ENCODE data around the gene HNF4A. TPM values are rescaled to one million over a fixed set of nuclear protein-coding genes. Genes with fewer than 3 reads are reported as not detected.

The HNF4A gene
- total RNA-seq, 2 donors from 2014 or later = not detected

DNA sequence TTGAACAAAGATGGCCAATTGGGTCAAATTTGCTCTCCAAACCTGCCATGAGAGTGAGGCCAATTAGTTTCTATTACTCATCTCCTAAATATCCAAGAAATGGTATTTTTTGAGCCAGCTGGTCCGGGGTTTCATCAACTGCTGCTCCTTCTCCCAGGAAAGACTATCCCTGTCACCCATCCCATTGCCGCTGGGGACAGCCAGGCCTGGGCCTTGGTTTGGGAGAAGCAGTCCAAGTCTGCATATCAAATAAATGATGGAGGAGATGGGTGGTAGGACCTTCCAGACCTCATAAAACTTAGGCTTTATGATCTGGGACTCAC is 73.5 kb downstream of the HNF4A start:
- Histone ChIP-seq H3K27me3 (no peaks in the 10 kb centered on the region), H3K4me3 (no peak overlapping the region), H3K4me1 (no peaks in the 10 kb centered on the region), H3K27ac (no peak overlapping the region), H3K9me3 (no peaks in the 10 kb centered on the region), H3K36me3 (no peaks in the 10 kb centered on the region)
- no peak for TF ChIP-seq CTCF (IDR thresholded peaks at IDR 0.05)
- no peak for DNase-seq (ENCODE audit: low spot score)

- no peaks in the 10 kb centered on the region for H3K36me3 ChIP-seq
- H3K27me3 ChIP-seq = no peaks in the 10 kb centered on the region
- no peak for DNase-seq (ENCODE audit: low spot score)
- H3K9me3 ChIP-seq = no peaks in the 10 kb centered on the region
- no peak for TF ChIP-seq CTCF (IDR thresholded peaks at IDR 0.05)
- H3K4me1 ChIP-seq = no peaks in the 10 kb centered on the region
- H3K27ac ChIP-seq = no peak overlapping the region
- no peak overlapping the region for H3K4me3 ChIP-seq
Observed at GRCh38 chr20:44429419-44430269, 74.1 kb downstream of the HNF4A start.

DNA sequence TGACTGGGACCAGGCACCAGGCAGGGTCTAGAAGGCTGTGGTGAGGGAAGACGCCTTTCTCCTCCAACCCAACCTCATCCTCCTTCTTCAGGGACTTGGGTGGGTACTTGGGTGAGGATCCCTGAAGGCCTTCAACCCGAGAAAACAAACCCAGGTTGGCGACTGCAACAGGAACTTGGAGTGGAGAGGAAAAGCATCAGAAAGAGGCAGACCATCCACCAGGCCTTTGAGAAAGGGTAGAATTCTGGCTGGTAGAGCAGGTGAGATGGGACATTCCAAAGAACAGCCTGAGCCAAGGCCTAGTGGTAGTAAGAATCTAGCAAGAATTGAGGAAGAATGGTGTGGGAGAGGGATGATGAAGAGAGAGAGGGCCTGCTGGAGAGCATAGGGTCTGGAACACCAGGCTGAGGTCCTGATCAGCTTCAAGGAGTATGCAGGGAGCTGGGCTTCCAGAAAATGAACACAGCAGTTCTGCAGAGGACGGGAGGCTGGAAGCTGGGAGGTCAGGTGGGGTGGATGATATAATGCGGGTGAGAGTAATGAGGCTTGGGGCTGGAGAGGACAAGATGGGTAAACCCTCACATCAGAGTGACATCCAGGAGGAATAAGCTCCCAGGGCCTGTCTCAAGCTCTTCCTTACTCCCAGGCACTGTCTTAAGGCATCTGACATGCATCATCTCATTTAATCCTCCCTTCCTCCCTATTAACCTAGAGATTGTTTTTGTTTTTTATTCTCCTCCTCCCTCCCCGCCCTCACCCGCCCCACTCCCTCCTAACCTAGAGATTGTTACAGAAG is 75.0 kb downstream of the HNF4A start:
- no peaks in the 10 kb centered on the region for H3K9me3 ChIP-seq
- no peak overlapping the region for H3K27ac ChIP-seq
- no peaks in the 10 kb centered on the region for H3K27me3 ChIP-seq
- H3K4me3 ChIP-seq = no peak overlapping the region
- TF ChIP-seq CTCF (IDR thresholded peaks at IDR 0.05) = no peak
- no peak for DNase-seq (ENCODE audit: low spot score)
- no peaks in the 10 kb centered on the region for H3K4me1 ChIP-seq
- no peaks in the 10 kb centered on the region for H3K36me3 ChIP-seq

DNA sequence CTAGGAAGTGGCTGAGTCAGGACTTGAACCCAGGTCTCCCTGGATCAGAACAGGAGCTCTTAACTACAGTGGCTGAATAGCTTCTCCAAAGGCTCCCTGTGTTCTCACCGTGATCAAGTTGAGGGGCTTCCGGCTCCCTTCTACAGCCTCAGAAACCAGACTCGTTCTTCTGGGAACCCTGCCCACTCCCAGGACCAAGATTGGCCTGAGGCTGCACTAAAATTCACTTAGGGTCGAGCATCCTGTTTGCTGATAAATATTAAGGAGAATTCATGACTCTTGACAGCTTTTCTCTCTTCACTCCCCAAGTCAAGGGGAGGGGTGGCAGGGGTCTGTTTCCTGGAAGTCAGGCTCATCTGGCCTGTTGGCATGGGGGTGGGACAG is 75.6 kb downstream of the HNF4A start:
- Histone ChIP-seq H3K27me3 (no peaks in the 10 kb centered on the region), H3K36me3 (no peaks in the 10 kb centered on the region), H3K4me3 (no peak overlapping the region), H3K4me1 (no peaks in the 10 kb centered on the region), H3K27ac (no peak overlapping the region), H3K9me3 (no peaks in the 10 kb centered on the region)
- DNase-seq (ENCODE audit: low spot score) = no peak
- no peak for TF ChIP-seq CTCF (IDR thresholded peaks at IDR 0.05)

GRCh38 chr20:44431502-44432234 is 76.2 kb downstream of the HNF4A start:
- DNase-seq (ENCODE audit: low spot score) = no peak
- H3K4me3 ChIP-seq = no peak overlapping the region

More at GRCh38 chr20:44431502-44432234, 76.2 kb downstream of the HNF4A start:
- Histone ChIP-seq H3K27me3 (no peaks in the 10 kb centered on the region), H3K36me3 (no peaks in the 10 kb centered on the region), H3K4me1 (no peaks in the 10 kb centered on the region), H3K9me3 (no peaks in the 10 kb centered on the region), H3K27ac (no peak overlapping the region)
- TF ChIP-seq CTCF (IDR thresholded peaks at IDR 0.05) = no peak

Measured in right atrium auricular region (tissue), 2 donors.